HG03457 (cell line): ENCODE measurements around the gene ZBTB7C.

Experiments
- ATAC-seq: cut with Tn5 transposase; IDR thresholded peaks from one replicate; pipeline ENCODE4 v1.9.1; 2021; ENCODE audit warnings: moderate number of reproducible peaks; ENCODE audit not compliant: unreplicated experiment

The ZBTB7C gene

DNA sequence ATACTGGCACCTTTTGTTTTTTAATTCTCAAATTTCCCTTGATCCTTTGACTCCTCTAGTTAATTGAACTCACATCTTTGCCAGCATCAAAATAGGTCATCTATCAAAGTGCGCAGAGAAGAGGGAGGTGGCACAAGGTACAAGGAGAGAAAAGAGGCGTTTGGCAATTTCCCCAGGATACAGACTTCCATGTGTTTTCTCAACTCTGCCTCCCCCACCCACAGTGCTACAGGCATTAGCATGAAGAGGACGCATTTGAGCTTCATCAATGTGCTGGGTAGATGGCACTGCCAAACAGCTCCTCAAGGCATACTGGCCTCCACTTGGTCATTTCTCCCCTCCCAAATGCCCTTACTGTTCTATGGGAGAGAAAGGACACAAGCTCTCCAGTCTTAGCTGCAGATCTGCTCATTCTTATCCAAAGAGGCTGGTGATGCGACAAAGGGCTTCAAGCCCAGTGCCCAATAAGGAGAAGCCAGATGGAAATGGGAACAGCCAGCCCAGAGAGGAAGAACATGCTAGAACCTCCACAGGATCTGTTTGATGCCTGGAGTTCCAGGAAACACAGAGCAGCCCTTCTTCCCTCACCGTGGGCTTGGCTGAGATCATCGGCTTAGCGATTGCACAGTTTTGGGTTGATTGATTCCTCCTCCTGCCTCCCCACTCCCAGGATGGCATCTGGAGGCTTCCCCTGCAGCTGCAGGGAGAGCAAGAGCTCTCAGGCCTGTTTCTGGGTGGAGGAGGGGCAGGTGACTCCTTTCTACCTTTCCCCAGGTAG is 334.1 kb downstream of the ZBTB7C start:
- no peak for ATAC-seq

DNA sequence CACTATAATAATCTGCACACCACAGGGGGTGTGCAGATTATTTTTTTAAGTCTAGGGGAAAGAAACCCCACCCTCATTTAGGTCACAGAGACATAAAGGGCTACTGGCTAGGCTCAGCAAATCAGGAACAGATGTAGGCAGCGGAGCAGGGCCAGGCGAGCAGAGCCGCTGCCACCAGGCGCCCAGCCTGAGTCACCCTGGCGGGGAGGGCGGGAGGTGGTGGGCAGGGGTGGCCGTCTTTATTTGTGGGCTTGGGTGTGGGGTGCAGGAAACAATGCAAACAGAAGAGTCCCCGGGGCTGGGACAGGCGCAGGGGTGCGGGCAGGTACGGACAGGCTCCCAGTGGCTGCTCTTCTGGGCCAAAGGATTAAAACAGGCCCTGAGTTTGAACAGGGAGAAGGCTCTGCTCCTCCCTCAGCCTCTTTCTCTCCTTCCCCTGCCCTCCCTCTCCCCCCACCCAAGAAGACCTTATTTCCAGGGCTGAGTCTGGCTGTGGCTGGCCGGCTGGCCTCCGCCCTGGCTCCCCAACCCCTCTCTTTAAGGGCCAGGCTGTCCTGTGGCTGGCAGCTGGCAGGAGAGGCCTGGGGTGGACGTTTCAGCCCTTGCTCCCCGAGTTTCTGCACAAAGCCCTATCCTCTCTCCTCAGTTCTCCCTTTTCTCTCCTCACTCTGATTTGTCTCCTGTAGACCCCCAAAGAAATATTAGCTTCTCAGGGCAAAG is 335.8 kb downstream of the ZBTB7C start:
- ATAC-seq: no peak

DNA sequence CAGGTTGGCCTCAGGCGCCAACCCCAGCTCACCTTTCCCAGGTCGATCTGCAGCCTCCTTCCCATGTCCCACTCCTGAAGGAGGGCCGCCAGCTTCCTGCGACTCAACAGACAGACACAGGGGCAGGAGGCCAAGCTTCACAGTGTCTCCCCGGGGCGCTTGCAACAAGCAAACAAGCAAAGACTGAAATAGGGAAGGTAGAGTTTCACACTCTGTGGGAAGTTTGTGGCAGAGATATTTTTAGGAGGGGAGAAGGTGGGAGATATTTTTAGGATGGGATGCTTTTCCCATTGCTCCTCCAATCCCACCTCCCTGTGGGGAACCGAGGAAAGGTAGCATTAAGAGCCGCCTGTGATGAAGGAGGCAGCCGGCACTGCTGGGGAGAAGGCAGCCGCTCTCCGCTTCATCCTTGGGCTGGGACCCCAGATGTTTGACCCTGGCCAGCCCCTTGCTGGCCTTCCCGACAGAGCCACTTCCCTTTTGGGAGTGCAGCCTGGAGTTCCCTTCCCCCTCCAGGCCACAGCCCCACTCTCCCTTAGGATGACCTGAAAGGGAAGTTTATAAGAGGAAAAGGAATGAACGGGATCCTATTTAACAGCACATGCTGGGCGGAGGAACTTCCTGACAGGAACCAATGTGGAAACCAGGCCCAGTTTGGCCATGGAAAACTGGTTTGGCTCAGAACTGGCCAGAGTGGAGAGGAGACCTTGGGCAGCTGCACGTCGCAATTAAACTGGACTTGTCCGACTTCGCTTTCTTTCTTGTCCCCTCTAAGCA is 336.6 kb downstream of the ZBTB7C start:
- no peak for ATAC-seq

DNA sequence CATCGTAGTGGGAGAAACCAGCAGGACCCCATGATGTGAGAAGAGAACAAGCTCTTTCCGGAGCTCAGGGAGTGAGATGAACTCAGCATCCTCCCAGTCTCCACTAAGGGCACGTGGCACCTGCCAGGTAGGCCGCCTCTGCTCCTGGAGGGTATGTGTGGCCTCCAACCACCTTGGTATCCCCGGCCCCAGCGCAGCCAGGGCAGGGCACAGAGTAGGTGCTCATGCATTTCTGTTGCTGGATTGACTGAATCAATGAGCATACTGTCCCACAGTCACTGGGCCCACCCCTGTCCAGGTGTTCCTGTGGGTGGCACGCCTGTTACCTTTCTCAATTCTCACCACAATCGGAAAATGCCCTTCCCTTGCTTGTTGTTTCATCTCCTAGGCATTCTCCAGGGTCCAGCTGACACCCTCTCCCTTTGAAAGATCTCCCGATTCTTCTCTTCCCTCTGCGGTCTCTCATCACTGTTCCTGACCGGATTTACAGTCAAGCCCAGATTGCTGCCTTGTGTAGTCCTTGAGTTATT is 340.2 kb downstream of the ZBTB7C start:
- no peak for ATAC-seq

DNA sequence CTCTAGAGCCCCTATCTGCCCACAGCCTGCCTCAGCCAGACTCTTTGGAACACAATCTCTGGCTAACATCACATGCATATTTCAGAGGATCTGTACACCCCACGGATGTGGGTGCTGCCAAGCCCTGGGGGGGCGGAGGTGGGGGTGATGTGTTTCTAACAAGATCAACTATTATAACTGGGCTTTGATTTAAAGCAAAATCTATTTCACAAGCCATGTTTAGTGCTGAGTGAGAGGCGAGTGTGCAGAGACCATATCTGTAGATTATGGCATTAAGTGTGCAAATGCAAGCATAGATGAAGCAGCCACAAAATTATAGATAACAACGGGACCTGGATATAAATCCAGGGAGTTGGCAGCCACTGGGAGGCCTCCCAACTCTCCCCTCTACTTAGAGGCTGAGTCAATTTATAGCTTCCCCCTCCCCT is 342.9 kb downstream of the ZBTB7C start:
- no peak for ATAC-seq

DNA sequence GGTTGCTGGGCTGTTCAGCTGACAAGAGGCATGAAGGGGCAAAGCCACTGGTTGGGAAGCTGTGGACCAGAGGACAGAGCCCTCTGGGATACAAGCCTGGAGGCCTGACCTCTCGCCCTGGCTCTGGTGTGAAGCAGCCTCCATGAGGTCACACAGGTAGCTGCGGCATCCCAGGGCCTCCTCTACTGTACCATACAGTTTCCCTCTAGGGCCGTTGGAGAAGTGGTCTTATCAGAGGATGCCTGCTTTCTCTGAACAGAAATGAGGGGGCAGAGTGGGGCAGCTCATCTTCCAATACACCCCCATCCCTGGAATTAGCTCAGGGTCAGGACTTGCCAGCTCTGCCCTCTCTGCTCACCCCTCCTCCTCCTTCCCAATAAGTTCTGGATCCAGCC is 343.6 kb downstream of the ZBTB7C start:
- ATAC-seq: no peak

DNA sequence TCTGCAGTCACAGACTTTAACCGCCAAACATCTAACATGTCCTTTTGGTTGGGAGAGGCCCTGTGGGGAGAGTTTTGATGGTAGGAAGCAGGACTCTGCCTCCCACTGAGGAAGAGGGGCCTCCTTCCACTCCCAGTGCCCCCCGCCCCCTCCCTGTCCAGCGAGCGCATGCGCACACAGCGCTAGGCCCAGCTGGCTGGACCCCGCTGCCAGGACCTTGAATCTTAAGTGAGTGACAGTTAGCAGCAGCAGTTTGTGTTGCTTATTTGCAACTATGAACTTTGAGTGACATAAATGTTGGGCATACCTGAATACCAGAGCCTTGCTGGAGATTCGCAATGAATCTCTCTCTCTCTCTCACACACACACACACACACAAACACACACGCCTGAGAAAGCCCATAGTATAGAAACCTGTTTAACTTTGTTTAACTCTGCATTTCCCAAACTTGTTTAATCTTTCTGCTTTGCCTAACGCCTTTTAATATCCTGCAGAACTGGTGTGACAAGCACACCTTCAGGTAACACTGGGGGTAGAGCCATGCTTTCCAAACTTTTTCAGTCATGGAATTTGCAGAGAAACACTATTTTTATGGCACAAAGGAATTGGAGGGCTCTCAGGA is 344.1 kb downstream of the ZBTB7C start:
- ATAC-seq: no peak

DNA sequence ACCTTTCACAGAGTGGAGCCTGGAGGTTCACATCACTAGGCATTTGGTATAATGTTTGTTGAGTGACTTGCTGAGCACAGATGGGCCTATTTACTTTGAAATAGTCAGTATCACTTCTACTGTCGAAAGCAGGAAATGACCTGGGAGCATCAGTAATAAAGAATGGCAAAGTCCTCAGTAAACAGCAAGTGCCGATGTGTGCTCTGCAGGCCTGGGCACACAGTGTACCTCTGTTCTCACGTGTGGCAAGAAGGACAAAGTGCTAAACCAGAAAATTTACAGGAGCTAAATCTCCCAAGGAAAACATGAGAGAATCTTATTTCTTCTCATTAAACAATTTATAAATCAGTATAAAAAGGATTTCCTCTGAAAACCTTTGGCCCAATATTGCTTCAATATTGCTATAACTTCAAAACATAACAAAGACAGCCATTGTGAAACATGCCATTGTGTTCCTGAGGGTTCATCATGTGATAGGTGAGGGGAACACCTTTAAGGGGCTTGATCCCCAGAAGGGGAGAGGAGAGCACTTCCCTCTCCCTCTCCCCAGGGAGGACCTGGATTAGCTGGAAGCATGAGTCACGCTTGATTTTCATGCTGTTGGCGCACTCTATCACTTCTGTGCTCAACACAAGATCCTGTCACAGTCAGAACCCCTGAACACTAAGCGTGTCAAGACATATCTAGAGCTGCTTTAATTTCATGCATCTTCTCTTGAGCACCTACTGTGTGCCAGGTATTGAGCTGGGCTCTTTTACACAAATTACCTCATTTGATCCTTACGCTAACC is 347.2 kb downstream of the ZBTB7C start:
- ATAC-seq: no peak

DNA sequence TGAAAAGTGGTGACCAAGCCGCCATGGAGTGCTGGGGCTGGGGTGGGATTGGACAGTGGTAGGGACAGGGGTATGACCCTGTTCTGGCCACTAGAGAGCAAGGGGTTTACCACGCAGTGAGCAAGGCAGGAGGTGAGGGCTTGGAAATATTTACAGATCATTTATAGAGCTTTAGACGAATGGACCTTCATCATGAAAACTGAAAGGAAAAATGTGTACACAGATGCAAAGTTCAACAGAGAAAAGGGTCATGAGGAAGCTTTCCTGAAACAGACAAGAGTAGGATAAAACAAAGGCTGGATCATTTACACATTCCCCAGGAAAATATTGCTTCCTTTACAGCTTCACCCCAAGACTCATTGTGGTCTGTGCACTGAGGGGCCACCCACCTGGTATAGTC is 348.2 kb downstream of the ZBTB7C start:
- ATAC-seq: no peak

DNA sequence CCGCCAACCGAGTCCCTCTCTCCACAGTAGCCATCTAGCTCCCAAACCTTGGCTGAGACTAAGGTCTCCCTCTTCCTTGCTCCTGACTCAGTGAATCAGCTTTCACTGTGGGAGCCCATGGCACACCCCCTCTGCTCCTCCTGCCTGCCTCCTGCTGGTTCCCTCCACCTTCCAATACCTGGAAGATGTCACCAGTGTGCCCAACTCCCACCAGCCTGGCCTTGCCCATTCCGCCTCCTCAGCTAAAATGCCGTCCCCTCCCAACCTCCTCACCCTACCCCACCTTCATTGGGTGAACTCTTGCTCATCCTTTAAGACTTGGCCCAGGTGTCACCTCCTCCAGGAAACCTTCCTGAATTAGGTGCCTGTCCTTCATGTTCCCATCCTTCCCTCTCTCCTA is 348.8 kb downstream of the ZBTB7C start:
- no peak for ATAC-seq

DNA sequence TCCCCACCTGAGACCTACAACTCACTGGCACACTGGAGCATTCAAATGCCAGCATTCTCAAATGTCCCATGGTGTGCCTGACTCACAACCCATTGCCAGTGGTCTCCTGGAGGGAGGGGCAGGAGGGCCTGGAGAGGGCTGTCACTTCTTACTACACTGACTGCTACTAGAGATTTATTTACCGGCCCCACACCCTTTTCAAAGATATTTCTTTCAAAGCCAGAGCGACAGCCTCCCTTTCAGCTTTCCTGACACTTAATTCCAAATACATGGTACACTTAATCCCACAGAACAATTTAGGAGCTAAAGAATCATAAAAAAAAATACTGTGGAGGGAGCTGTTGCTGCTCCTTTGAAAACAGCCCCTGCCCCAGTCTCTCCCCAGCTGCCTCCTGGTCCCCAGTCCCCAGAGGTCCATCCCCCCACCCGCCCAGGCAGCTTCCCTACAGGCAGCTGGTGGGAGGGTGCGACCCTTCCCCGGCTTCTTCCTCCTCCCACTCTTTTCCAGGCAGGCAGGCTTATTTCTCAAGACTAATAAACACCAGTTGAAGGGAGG is 349.6 kb downstream of the ZBTB7C start:
- ATAC-seq: no peak

DNA sequence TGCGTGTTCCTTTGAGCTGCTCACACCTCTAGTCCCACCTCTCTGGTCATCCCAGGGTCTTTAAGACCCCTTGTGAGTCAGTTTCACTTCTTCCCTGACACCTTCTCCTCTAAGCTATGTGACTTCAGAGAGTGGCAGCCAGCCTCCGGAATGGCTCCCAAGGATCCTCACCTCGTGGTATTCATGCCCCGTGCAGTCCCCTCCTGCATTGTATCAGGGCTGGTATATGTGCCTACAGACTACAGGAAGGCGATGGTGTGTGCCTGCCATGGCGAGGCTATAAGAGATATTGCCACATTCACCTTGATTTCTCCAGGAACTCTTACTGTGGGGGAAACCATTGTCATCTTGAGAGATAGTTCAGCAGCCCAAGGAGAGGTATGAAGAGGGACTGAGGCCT is 350.7 kb downstream of the ZBTB7C start:
- no peak for ATAC-seq

DNA sequence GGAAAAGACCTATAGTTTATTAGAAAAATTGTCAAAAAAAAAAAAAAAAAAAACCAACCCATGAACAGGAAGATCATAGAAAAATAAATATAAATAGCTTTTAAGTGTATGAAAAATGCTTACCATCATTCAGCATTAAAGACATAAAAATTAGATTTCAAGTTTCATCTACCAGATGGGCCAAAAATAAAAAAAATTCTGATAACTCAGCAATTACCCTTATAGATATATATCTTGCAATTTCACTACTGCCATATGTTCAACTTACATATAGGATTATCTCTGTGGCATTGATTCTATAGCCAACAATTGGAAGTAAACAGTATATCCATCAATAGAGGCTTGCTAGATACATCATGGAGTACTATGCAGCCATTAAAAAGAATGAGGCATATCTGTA is 352.2 kb downstream of the ZBTB7C start:
- no peak for ATAC-seq

DNA sequence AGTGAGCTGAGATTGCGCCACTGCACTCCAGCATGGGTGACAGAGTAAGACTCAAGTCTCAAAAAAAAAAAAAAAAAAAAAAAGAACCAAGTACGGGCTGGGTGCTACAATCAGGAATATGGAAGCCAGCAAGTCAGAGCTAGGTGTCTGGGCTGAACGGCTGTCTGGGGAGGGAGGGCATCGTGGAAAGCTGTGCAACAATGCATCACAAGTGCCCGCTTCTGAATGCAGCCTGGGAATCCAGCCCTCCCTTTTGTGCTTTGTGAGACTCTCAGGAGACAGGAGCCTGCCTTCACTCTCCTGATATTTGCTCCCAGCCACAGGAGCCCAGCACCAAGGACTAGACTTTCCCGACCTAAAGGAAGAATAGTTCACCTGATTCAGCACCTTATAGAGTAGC is 353.8 kb downstream of the ZBTB7C start:
- no peak for ATAC-seq

DNA sequence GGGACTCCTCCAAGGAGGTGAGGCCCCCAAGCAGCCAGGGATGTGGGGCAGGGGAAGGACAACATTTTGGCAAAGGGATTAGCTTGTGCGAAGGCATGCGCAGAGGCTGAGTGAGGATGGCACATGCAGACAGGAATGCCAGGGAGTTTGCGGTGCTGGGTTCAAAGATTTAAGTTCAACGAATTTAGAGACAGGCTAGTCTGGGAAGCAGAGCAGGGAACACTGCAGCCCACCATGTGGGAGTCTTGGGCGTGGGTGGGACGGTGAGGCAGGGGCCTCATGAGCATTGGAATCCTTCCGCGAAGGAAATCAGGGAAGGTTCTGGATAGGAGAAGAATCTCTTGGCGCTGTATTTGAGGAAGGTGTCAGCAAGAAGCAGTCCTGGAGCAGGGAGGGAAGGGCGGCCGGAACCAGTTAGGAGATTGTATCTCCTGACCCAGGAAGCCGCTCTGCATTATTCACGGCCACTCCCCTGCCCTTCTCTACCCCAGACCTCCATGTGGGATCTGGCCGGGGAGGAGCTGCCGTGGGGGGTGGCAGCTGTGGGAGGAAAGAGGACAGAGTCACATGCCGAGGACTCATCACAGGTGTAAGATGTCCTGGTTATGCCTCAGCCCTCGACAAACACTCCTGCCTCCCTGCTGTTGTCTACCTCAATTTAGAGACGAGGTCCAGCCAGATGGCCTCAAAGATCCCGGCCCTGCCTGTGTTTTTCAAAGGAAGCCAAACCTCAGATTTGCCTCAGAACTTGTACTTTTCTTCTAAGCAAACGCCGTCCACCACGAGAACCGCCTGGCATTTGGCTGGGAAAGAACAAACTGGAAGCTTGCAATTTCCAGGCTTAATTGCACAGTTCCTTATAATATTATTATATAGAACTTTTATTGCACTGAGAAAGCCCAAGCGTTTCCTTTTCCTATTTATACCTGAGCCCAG is 355.0 kb downstream of the ZBTB7C start:
- ATAC-seq: no peak

DNA sequence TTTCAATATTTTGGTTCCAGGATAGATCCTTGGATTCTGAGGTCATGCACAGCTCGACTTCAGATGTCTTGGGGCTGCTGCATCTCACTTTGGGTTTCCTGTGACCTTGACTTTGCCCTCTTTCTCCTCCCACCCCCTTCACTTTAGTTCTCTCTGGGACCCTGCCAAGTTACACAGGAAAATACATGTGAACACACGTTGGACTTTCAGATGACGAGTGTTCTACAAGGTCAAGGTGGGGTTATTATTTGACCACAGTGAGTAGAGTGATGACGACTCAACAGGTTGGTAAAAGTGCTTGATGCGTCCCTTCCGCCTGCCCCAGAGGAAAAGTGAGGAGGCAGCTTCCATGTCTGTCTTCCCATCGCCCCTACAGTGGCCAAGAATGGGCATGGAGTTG is 356.3 kb downstream of the ZBTB7C start:
- no peak for ATAC-seq

DNA sequence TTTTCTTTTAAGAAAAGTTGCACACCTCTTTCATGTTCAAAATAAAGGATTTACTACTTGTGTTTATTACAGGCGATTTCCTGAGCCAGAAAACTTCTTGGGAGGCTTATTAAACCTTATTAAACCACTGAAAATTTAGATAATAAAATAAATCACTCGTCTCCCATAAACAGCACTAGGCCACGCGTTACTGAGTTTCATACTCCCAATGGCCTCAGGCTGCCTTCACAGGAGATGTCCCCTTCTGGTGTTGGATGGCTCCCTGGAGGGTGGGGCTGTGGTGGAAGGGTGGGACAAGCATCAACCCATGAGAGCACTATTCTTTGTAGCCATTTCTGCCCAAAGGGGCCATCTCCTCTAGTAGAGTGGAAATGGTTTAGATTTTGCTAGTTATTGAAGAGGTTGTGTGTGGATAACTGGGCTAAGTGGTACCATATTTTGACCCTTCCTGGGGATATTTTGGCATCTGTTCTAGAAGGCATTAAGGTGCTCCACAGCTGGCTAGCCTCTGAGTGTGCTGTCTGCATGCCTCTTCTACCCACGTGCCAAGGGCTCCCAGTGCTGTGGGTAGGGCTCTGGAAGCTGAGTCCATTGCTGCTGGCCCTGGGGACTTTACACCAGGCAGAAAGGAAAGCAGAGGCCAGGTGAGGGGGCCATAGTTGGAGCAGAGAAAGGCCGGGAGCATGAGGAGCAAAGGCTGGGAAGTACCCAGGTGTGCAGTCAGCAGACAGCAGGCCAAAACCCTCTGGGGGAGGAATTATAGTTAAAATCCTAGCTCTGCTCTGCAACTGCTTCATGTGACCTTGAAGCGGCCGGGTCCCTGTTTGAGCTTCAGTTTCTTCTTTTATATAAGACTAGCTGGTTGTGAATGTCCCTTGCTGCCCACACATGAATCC is 357.0 kb downstream of the ZBTB7C start:
- ATAC-seq: no peak

DNA sequence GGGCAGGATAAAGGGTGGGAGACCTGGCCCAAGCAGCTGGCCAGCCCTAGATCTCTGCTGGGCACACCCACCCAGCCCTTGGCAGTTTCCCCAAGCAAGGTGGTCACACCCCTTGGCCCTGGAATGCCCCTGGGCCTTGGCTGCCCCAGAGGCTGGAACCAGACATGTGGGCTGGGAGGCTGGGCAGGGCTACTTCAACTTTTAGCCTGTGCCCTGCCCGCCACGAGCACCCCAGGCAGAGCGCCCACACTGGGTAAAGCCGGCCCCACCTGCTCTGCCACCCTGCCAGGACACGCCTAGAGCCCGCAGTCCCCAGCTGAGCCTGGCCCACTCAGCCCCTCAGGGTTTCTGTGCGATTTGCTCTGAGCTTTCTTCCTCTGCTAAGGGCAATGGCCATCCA is 359.0 kb downstream of the ZBTB7C start:
- no peak for ATAC-seq
